ENCODE results near the gene JMJD1C. TPM values are rescaled to one million over a fixed set of nuclear protein-coding genes. Genes with fewer than 3 reads are reported as not detected.
A peak's percentile ranks its signal among the peaks of the same experiment; 100 is the strongest.

JMJD1C gene
- total RNA-seq, 1 donor from 2014 or later: 79.0 TPM

GRCh38 chr10:63228237-63228636 is 237.5 kb downstream of the JMJD1C start:
- no peak for DNase-seq (ENCODE audit: low spot score)

DNA sequence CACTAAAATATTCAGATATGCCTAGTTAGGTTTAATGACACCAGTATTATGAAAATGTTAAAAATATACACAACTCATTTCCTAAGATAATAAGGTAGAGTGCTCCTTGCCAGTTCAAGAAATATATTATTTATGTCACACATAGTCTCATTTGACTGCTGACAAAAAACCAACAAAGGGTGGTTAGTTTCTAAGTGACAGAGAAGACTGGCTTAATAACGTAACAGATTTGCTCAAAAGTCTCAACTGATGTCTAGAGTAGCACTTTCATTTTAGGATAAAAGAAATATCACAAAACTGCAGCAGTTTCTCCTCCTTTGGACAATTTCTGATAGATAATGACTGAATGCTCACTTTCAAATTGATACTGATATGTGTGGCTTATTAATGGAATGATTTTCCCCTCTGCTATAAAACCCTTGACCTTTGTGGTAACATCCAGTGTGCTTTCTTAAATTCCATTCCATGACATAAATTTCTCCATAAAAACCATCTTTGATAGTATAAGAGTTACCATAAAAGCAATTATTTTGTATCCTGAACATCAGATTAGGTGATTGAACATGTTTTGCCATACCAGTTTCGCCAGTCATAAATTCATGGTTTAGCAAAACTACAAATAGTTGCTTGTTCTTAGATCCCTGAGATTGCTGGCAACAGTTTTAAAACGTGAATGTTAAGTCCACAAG is 238.4 kb downstream of the JMJD1C start:
- DNase-seq (ENCODE audit: low spot score): no peak

GRCh38 chr10:63224241-63224640 is 241.5 kb downstream of the JMJD1C start:
- DNase-seq (ENCODE audit: low spot score): no peak

DNA sequence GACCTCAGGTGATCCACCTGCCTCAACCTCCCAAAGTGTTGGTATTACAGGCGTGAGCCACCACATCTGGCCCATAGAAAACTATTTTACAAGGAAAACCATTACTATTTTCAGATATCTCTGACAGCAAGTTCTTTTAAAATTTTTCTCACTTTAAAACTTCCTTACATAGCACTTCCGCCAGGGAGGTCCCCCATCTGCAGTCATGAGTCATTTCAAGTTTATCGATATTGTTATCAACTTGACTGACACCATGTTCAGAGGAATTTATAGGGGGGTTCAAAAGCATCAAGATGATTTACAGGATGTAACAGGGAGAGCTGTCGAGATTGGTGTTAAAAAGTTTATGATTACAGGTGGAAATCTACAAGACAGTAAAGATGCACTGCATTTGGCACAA is 243.8 kb downstream of the JMJD1C start:
- no peak for DNase-seq (ENCODE audit: low spot score)

DNA sequence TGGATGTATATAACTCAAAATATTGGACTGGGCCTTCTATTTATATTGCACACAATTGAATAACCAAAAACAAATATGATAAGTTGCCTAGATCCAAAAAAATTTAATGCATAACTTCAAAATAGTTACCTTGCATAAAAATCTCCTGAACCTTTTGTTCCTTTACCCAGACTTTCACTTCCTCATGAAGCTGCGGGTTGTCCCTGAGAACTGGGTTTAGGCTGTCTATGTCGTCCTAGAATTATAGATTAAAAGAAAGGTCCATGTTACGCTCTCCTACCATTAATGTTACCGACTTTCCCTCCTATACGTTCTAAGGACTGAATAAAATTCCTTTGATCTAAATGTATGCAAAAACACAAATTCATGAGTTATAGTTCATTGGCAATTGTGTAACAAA is 246.0 kb downstream of the JMJD1C start:
- no peak for DNase-seq (ENCODE audit: low spot score)

DNA sequence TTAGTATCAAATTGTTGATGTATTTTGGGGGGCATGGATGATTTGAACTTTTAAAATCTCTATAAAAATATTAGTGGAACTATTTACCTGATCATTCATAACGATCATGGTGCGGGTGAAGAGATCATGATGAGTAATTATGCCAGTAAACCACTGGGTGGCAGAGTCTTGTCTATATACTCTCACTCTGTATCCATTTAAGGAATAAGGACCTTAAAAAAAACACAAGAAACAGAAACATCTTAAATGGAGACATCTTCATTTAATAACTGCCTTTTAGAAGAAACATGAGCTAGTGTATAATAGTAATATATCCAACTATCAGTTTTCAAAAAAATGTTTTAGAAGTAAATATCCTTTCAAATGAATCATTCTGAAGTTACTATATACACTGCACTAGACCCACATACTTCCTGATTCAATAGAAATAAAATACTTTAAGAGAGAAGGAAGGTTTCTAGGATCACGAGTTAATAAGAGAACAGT is 248.6 kb downstream of the JMJD1C start:
- no peak for DNase-seq (ENCODE audit: low spot score)

DNA sequence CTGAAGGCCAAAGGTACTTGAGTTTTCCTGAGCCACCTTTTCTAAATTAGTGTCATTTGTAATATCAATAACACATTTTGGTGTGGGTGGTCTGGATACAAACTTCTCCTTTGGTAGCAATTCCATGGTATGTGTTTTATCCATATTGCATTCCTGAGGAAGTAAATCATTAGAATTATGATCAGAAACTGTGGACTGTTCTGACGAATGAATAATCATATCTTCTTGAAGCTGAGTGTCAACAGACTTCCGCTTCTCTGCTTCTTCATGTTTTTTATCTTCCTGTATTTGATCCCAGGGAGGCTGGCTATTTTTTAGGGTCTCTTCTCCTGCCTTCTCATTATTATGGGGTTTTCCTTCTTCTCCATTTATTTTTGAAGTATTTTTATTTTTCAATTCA is 251.2 kb downstream of the JMJD1C start:
- DNase-seq (ENCODE audit: low spot score): no peak

GRCh38 chr10:63213489-63213888 is 252.3 kb downstream of the JMJD1C start:
- no peak for DNase-seq (ENCODE audit: low spot score)

- DNase-seq (ENCODE audit: low spot score): no peak
Measured at GRCh38 chr10:63210611-63211196, 255.1 kb downstream of the JMJD1C start.

- DNase-seq (ENCODE audit: low spot score): no peak
Measured at GRCh38 chr10:63209705-63210104, 256.1 kb downstream of the JMJD1C start.

DNA sequence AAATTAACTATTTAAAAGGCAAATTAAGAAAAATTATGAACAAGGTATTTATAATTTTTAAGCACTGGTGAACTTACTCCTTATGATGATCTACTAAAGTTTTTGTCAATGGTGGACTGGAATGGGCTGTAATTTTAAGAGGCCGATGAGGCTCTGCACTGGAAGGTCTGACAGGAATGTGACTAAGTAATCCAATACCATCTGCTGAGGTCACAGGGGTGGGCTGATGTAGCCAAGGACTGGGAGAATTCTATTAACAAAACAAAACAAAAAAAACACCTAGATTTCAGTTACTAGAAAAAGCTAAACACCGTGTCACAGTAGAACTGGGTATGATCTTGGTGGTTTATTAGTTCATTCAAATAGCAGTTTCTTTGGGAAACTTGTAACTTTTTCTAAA is 256.8 kb downstream of the JMJD1C start:
- no peak for DNase-seq (ENCODE audit: low spot score)

GRCh38 chr10:63206997-63207811 is 258.6 kb downstream of the JMJD1C start:
- peak; percentile 42 for DNase-seq (ENCODE audit: low spot score)

DNA sequence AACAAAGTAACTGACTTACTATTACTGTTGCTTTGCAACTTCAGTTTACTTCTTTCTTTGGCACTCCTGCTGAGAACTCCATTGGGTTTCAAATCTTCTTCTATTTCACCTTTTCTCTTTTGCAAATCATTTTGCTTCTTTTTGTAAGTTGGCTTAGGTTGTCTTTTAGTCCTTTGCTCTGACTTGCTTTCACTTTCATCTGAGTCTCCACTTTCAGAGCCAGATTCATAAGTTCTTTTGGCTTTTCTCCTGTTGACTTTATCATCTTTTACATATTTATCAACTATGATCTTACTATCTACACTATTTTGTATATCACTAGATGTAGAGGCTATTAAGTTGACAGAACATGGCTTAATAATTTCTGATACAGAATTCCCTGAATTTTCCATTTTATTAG is 259.2 kb downstream of the JMJD1C start:
- DNase-seq (ENCODE audit: low spot score): no peak

DNA sequence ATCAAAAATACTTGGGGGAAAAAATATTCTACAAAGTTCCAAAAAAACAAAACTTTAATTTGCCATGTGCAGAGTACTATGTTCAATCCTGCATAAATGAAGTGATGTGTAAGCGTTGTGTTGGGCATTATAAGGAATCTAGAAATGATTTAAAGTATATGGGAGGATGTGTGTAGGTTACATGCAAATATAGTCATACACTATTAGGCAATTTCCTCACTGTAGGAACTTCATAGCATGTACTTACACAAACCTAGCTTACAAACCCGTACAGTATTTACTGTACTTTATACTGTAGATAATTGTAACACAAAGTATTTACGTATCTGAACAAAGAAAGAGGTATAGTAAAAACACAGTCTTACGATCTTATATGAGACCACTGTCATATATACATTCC is 260.4 kb downstream of the JMJD1C start:
- DNase-seq (ENCODE audit: low spot score): no peak

- DNase-seq (ENCODE audit: low spot score): no peak
Measured at GRCh38 chr10:63204667-63205391, 260.9 kb downstream of the JMJD1C start.

DNA sequence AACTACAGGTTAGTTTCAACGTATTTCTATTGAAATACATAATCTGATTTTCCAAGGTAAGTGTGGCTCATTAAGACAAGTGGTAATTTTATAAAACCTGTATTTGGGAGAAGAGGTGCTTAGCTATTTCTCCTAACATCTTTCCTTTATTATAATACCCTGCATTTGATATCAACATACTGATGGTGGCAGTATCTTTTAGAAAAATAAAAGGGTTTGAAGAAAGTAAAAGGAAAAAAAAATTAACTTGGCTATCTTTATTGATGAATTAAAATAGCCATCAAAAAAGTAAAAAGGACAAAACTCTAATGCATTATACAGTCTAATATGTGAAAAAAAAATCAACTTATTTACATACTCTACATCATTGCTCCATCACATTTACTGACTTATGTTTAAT is 264.7 kb downstream of the JMJD1C start:
- no peak for DNase-seq (ENCODE audit: low spot score)

- no peak for DNase-seq (ENCODE audit: low spot score)
Measured at GRCh38 chr10:63200431-63200830, 265.3 kb downstream of the JMJD1C start.

GRCh38 chr10:63199716-63200115 is 266.1 kb downstream of the JMJD1C start:
- no peak for DNase-seq (ENCODE audit: low spot score)

DNA sequence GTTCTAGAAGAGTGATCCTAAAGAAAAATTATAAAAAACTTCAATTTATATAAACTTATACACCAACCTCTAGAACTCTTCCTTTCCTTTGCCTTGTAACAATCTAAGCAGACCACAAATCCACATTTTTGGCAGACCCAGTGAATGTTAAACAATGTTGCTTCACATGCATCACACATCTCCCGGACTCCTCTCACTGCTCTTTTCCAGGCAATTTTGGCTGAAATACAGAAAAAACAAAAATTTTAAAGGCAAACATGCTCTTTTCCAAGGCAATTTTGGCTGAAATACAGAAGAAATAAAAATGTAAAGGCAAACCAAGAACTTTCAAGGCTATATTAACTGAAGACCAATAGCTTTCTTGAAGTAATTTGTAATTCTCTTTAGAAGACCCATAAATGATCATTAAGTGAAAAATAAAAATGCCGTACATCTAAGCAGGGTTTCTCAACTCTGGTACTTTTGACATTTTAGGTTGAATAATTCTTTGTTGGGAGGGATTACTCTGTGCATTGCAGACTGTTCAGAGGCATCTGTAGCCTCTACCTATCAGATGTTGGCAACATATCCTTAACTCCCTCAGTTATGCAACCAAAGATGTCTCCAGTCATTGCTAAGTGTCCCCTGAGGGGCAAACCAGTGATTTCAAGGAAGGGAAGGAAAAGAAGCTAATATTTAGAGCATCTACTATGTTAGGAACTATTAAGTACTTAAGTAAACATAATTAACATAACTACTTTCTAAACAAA is 268.3 kb downstream of the JMJD1C start:
- DNase-seq (ENCODE audit: low spot score): no peak

DNA sequence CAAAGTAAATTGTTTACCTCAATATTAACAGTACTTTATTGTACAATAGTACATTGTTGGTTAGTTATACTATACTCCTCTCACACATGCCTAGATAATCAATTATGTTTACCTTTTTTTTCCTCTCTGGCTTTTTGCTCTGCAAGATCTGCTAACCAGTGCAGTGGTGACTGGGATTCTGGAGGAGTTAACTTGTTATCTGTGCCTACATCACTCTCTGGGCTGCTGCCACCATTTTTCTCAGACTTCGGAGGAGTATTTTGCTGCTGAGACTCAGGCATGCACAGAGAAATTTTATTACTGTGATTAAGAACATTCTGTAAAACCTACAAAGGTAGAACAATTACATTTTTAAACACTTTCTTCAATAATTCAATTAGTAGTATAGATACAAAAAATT is 273.0 kb downstream of the JMJD1C start:
- no peak for DNase-seq (ENCODE audit: low spot score)

DNA sequence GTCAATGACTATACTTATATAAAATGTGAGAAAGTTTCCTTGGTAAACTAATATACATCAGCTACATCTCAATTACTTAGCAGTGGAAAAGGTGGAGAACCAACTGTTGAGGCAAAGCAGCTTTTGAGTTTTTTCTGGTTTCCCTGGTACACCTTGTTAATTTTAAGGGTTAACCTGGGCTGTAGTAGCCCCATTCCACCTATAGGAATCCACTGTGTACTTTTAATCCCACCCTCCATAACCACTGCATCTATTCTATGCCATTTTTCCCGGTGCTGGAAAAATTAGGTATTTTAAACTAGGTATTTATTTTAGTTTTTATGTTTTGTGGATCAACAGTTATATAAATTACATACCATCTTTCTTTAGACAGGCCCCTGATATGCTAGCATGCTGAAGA is 290.2 kb downstream of the JMJD1C start:
- DNase-seq (ENCODE audit: low spot score): no peak

Measured in mucosa of gallbladder (tissue), 1 donor.